SK-N-SH (cell line): ENCODE data around the gene NR5A1. TPM values are rescaled to one million over a fixed set of nuclear protein-coding genes. Genes with fewer than 3 reads are reported as not detected.

Experiments
- CTCF ChIA-PET: fragments of 300-600, 350-600 bp; formaldehyde crosslinking; extraction: SDS; loops from one replicate; lab custom pipeline; 2021; lab: Yijun Ruan, JAX
- POLR2A ChIA-PET: fragments of 350-600 bp; sonication (Branson Sonifier 250); formaldehyde crosslinking; extraction: SDS; loops from one replicate; lab custom pipeline; 2020; ENCODE audit warnings: antibody characterized with exemption, inconsistent platforms; lab: Yijun Ruan, JAX
- DNase-seq: peaks from one replicate; pipeline ENCODE4 v3.0.0; 2012
- H2AFZ ChIP-seq: fragments of 200-600 bp; sonication (generic); 2 replicates; pipeline ENCODE4 v1.8.1; 2016; ENCODE audit warnings: antibody characterized with exemption, mild to moderate bottlenecking, low read depth
- H3F3A ChIP-seq: fragments of 200-600 bp; sonication (generic); replicated peaks from 2 replicates; pipeline ENCODE3; 2016; ENCODE audit warnings: antibody characterized with exemption, mild to moderate bottlenecking; ENCODE audit not compliant: insufficient read depth
- H3K27ac ChIP-seq, 2 experiments: fragments of 200-500 bp in 1 of 2; fragments of 200-600 bp in 1 of 2; sonication (Bioruptor generic) in 1 of 2; sonication (generic), shearing (Covaris generic) in 1 of 2; 2 replicates each; pipeline versions ENCODE4 v1.5.1 to v1.6.1; 2014 to 2016; ENCODE audit warnings: low read depth in 2 of 2, inconsistent platforms in 1 of 2, low read length in 1 of 2, mild to moderate bottlenecking in 1 of 2, mixed read lengths in 1 of 2
- H3K27me3 ChIP-seq: fragments of 200-600 bp; sonication (generic), shearing (Covaris generic); 2 replicates; pipeline ENCODE4 v1.6.1; 2016; ENCODE audit warnings: mixed run types; ENCODE audit not compliant: insufficient read depth
- H3K36me3 ChIP-seq, 2 experiments: fragments of 200-500 bp in 1 of 2; fragments of 200-600 bp in 1 of 2; sonication (Bioruptor generic) in 1 of 2; sonication (generic) in 1 of 2; replicated peaks in 1 of 2; 2 replicates each; pipeline versions ENCODE3 to v1.5.1; 2014 to 2016; ENCODE audit warnings: low read length in 1 of 2, mild to moderate bottlenecking in 1 of 2; ENCODE audit not compliant: insufficient read depth in 2 of 2, control insufficient read depth in 1 of 2
- H3K4me1 ChIP-seq, 2 experiments: fragments of 200-500 bp in 1 of 2; fragments of 200-600 bp in 1 of 2; sonication (Bioruptor generic) in 1 of 2; sonication (generic), shearing (Covaris generic) in 1 of 2; 2 replicates each; pipeline versions ENCODE4 v1.5.1 to v1.6.1; 2014 to 2016; ENCODE audit warnings: low read depth in 1 of 2, low read length in 1 of 2, mixed run types in 1 of 2; ENCODE audit not compliant: insufficient read depth in 2 of 2, control insufficient read depth in 1 of 2
- H3K4me2 ChIP-seq: fragments of 200-600 bp; sonication (generic), shearing (Covaris generic); 2 replicates; pipeline ENCODE4 v1.6.1; 2017; ENCODE audit warnings: mixed run types
- H3K4me3 ChIP-seq, 2 experiments: fragments of 200-500 bp in 1 of 2; fragments of 200-600 bp in 1 of 2; sonication (Bioruptor generic) in 1 of 2; sonication (generic), shearing (Covaris generic) in 1 of 2; 2 replicates each; pipeline versions ENCODE4 v1.5.1 to v1.8.1; 2014 to 2016; ENCODE audit warnings: low read depth in 2 of 2, inconsistent platforms in 1 of 2, low read length in 1 of 2, mild to moderate bottlenecking in 1 of 2, mixed read lengths in 1 of 2, moderate library complexity in 1 of 2
- H3K79me2 ChIP-seq: fragments of 200-600 bp; sonication (generic); 2 replicates; pipeline ENCODE4 v1.8.1; 2017; ENCODE audit warnings: mild to moderate bottlenecking; ENCODE audit not compliant: insufficient read depth
- H3K9ac ChIP-seq: fragments of 200-600 bp; sonication (generic); 2 replicates; pipeline ENCODE4 v1.6.1; 2017; ENCODE audit warnings: mixed run types
- H3K9me2 ChIP-seq: fragments of 200-600 bp; sonication (generic); 2 replicates; pipeline ENCODE4 v1.6.1; 2017; ENCODE audit warnings: mixed run types
- H3K9me3 ChIP-seq: fragments of 200-600 bp; sonication (generic); 2 replicates; pipeline ENCODE4 v1.6.1; 2017; ENCODE audit warnings: mixed run types, mild to moderate bottlenecking, moderate library complexity
- H4K20me1 ChIP-seq: fragments of 200-600 bp; sonication (generic); 2 replicates; pipeline ENCODE4 v1.6.1; 2017; ENCODE audit warnings: mild to moderate bottlenecking, mixed run types; ENCODE audit not compliant: insufficient read depth
- CTCF ChIP-seq: fragments of 200-600 bp; sonication (generic); IDR thresholded peaks from 2 replicates; pipeline ENCODE4 v1.6.1; 2017; ENCODE audit warnings: antibody characterized with exemption, mild to moderate bottlenecking, moderate library complexity
- ELF1 ChIP-seq: IDR thresholded peaks from 2 replicates; pipeline ENCODE4 v1.4.0; 2012
- FOSL2 ChIP-seq: IDR thresholded peaks from 2 replicates; pipeline ENCODE4 v1.4.0; 2012; ENCODE audit warnings: low read depth, mild to moderate bottlenecking, moderate library complexity, borderline replicate concordance
- JUND ChIP-seq: IDR thresholded peaks from 2 replicates; pipeline ENCODE4 v1.4.0; 2012
- MAX ChIP-seq: IDR thresholded peaks from 2 replicates; pipeline ENCODE4 v1.4.0; 2012; ENCODE audit warnings: low read depth
- MEF2A ChIP-seq: IDR thresholded peaks from 2 replicates; pipeline ENCODE4 v1.4.0; 2012; ENCODE audit warnings: low read depth, borderline replicate concordance
- NRF1 ChIP-seq: IDR thresholded peaks from 2 replicates; pipeline ENCODE4 v1.6.1; 2012; ENCODE audit warnings: low read depth, mild to moderate bottlenecking, low read length
- RCOR1 ChIP-seq: fragments of 150-350 bp; IDR thresholded peaks from 2 replicates; pipeline ENCODE4 v1.6.1; 2017; ENCODE audit warnings: antibody characterized with exemption, low read length
- REST ChIP-seq: IDR thresholded peaks from 2 replicates; pipeline ENCODE4 v1.6.1; 2012; ENCODE audit warnings: mild to moderate bottlenecking, low read depth, low read length, moderate library complexity
- SIN3A ChIP-seq: IDR thresholded peaks from 2 replicates; pipeline ENCODE4 v1.6.1; 2012; ENCODE audit warnings: low read depth, mild to moderate bottlenecking, low read length, moderate library complexity, borderline replicate concordance
- SMC3 ChIP-seq: IDR thresholded peaks from 2 replicates; pipeline ENCODE4 v1.6.1; 2012; ENCODE audit warnings: low read depth, low read length, improper control_type of control experiment
- TAF1 ChIP-seq: IDR thresholded peaks from 2 replicates; pipeline ENCODE4 v1.6.1; 2012; ENCODE audit warnings: low read depth, mild to moderate bottlenecking, low read length, moderate library complexity, borderline replicate concordance
- TEAD4 ChIP-seq: IDR thresholded peaks from 2 replicates; pipeline ENCODE4 v1.4.0; 2012; ENCODE audit warnings: mild to moderate bottlenecking, borderline replicate concordance; ENCODE audit not compliant: insufficient read depth
- USF2 ChIP-seq: fragments of 150-350 bp; IDR thresholded peaks from 2 replicates; pipeline ENCODE4 v1.6.1; 2017; ENCODE audit warnings: antibody characterized with exemption, low read length, low read depth, borderline replicate concordance
- YY1 ChIP-seq: IDR thresholded peaks from 2 replicates; pipeline ENCODE4 v1.4.0; 2012; ENCODE audit warnings: low read depth, mild to moderate bottlenecking
- ZBTB33 ChIP-seq: IDR thresholded peaks from 2 replicates; pipeline ENCODE4 v1.4.0; 2012; ENCODE audit warnings: low read depth, borderline replicate concordance
- WGBS: methylation state at CpG from one replicate; pipeline ENCODE4 v1.1.6; 2017; ENCODE audit warnings: low lambda C conversion rate; 5-methylcytosine and 5-hydroxymethylcytosine counted together
- polyA plus RNA-seq, 3 experiments: library from polyadenylated mRNA; depleted of rRNA; stranded (reverse); fragments of >200 nt; gene quantifications; 2 replicates each; pipeline ENCODE4 v1.2.3, GENCODE V29; 2012

NR5A1 gene
- polyA plus RNA-seq, 1 of the 3 experiments (the other 2 are of a cell fraction): not detected

- H3K36me3 ChIP-seq: no peaks in the 10 kb centered on the region
- no peak overlapping the region for H3K27ac ChIP-seq
- H3K9me3 ChIP-seq: no peaks in the 10 kb centered on the region
- H3K4me3 ChIP-seq: no peak overlapping the region
- H3K9ac ChIP-seq: no peak overlapping the region
- WGBS: 96% methylated on average over 3 of the region's 3 CpGs
- no peak overlapping the region for H3K4me2 ChIP-seq
- no peak for DNase-seq
- no peak overlapping the region for H2AFZ ChIP-seq
- CTCF ChIA-PET: interaction anchor here (1.0 to 8.1 kb wide), 3 partner anchors 15 to 103 kb away, joined by 3 to 58 read pairs (median 3); no protein-coding TSS in a partner anchor
- H3K4me1 ChIP-seq: peaks cover 0 to 4% of the 10 kb centered on the region in 2 experiments; a peak in 1 of 4 replicates
- no peaks in the 10 kb centered on the region for H3K9me2 ChIP-seq
- POLR2A ChIA-PET: no interaction called here
- TF ChIP-seq FOSL2: no peak
- TF ChIP-seq NRF1: no peak
- H3F3A ChIP-seq: no peaks in the 10 kb centered on the region
- H3K79me2 ChIP-seq: no peaks in the 10 kb centered on the region
- H4K20me1 ChIP-seq: no peaks in the 10 kb centered on the region
- no peaks in the 10 kb centered on the region for H3K27me3 ChIP-seq
Measured at GRCh38 chr9:124521142-124521541, 13.9 kb upstream of the NR5A1 start.

- ChIA-PET CTCF (no interaction called here), POLR2A (no interaction called here)
- H3K9me2 ChIP-seq: no peaks in the 10 kb centered on the region
- no peak overlapping the region for H3K4me2 ChIP-seq
- no peak overlapping the region for H3K4me3 ChIP-seq
- no peaks in the 10 kb centered on the region for H3K27me3 ChIP-seq
- no peak overlapping the region for H3K9ac ChIP-seq
- H3K9me3 ChIP-seq: no peaks in the 10 kb centered on the region
- H4K20me1 ChIP-seq: no peaks in the 10 kb centered on the region
- no peak for TF ChIP-seq YY1
- TF ChIP-seq TAF1: no peak
- no peak for TF ChIP-seq REST
- no peak for TF ChIP-seq CTCF
- no peak for TF ChIP-seq ELF1
- TF ChIP-seq JUND: no peak
- TF ChIP-seq ZBTB33: no peak
- TF ChIP-seq SIN3A: no peak
- no peak for TF ChIP-seq RCOR1
- no peak for TF ChIP-seq USF2
- no peak for TF ChIP-seq MEF2A
- TF ChIP-seq MAX: no peak
- no peak for TF ChIP-seq TEAD4
- no peak for TF ChIP-seq SMC3
- H3K36me3 ChIP-seq: no peaks in the 10 kb centered on the region
- no peaks in the 10 kb centered on the region for H3K79me2 ChIP-seq
- H3K4me1 ChIP-seq: no peaks in the 10 kb centered on the region; a peak in 1 of 4 replicates
- no peak overlapping the region for H3K27ac ChIP-seq
- WGBS: 93% methylated on average over 7 of the region's 7 CpGs
- H3F3A ChIP-seq: no peaks in the 10 kb centered on the region
- no peak overlapping the region for H2AFZ ChIP-seq
- no peak for DNase-seq
Measured at GRCh38 chr9:124520206-124520596, 13.0 kb upstream of the NR5A1 start.
